ENCODE results near the gene SLC12A8.

Gene SLC12A8, protein sequence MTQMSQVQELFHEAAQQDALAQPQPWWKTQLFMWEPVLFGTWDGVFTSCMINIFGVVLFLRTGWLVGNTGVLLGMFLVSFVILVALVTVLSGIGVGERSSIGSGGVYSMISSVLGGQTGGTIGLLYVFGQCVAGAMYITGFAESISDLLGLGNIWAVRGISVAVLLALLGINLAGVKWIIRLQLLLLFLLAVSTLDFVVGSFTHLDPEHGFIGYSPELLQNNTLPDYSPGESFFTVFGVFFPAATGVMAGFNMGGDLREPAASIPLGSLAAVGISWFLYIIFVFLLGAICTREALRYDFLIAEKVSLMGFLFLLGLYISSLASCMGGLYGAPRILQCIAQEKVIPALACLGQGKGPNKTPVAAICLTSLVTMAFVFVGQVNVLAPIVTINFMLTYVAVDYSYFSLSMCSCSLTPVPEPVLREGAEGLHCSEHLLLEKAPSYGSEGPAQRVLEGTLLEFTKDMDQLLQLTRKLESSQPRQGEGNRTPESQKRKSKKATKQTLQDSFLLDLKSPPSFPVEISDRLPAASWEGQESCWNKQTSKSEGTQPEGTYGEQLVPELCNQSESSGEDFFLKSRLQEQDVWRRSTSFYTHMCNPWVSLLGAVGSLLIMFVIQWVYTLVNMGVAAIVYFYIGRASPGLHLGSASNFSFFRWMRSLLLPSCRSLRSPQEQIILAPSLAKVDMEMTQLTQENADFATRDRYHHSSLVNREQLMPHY

DNA sequence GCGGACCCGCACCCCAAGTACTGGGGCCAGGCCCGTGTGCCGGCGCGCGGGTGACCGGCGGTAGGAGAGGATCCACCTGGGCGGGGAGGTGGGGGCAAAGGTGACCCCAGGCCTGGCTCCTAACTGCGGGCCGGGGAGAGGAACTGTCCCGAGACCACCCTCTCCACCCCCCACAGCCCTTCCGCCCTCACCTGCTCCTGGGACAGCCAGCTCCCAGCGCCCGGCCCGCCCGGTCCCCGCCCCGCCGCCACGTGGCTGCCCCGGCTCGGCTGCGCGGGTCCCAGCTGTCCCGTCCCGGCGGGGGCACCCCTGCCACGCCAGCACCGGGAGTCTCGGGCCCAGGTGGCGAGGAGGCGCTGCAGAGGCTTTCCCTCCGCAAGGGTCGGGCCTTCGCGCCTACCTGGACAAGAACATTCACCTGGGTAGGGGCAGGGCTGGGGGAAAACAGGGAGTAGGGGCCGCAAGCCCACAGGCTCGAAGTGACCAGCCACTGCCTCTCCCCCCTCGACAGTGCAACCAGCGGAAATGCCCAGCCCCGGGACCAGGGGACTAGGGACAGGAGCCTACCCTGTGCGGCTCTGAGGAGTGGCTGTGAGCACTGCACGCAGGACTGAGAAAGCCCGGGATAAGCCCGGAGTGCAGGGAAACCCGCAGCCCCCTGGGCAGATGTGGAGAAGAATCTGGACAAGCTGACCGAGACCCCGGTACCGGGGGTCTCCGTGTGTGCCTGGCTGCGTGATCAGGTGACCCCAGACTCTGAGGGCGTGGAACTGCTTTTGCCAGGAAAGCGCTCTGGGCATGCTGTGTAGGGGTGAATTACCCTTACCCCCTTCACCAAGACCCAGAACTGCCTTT, at the start of gene SLC12A8:
TSS of gene SLC12A8 (minus strand) at position 240 of the 855 bp plus-strand sequence. CDS start 1,399 bp downstream, outside the sequence.
- DNase-seq: peak in 1 of 56 donors; percentile 20

DNA sequence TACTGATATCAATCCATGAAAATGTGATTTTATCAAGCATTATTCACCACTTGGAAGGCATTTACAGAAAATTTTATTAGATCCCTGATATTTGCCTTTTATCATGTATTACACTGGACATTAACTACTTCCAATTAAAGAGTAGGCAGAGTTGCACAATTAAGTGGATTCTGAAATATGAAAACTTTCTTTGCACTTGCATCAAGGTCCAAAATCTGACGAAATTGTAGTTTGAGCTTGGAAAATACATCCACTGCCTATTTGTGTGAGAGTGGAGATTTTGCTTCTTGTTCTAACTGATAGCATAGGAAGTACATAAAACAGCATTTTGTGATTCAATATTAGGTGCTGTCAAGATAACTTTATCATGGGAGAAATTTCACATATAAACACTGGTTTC, 49.6 kb upstream of the SLC12A8 start:
- DNase-seq: no peak

DNA sequence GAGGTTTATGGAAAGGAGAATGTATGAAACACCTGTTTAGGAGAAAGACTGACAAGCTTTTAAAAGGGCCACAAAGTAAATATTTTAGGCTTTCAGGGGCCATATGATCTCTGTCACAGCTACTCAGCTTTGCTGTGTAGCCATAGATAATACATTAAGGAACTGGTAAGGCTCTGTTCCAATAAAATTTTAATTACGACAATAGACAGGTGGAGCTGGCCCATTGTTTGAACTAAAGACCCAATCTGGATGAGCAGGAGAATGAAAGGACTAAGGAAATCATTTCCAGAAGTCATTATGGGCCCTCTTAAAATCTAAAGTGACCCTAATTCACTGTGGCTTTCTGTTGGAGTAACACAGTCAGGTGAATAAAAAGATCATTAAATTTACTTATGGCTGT, 48.5 kb upstream of the SLC12A8 start:
- DNase-seq: no peak

DNA sequence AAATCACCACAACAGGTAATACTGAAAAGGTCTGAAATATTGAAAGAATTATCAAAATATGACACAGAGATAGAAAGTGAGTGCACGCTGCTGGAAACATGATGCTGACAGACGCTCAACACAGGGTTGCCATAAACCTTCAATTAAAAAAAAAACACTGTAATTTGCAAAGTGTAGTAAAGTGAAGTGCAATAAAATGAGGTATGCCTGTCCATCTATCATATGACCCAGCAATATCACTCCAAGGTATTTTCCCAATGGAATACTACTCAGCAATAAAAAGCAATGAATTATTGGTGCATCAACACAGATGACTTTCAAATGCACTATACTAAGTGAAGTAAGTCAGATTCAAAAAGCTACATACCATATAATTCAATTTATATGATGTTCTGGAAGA, 47.6 kb upstream of the SLC12A8 start:
- DNase-seq: no peak

DNA sequence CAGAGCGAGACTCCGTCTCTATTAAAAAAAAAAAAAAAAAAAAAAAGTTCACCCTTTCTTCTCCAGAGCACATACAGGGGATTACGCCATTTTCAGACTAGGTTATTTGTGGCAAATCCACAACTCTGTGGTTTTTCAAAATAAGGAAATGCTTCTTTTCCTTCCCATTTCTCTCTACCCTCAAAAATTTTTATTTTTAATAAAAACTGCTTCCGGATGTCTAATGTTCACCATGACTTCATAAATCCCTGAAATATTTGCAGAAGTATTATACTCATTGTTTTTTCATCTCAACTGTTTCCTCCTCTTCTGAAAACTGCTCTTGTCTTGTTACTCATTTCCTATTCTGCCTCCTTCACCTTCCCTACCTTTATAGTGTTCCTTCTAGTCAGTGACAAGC, 45.0 kb upstream of the SLC12A8 start:
- DNase-seq: no peak

DNA sequence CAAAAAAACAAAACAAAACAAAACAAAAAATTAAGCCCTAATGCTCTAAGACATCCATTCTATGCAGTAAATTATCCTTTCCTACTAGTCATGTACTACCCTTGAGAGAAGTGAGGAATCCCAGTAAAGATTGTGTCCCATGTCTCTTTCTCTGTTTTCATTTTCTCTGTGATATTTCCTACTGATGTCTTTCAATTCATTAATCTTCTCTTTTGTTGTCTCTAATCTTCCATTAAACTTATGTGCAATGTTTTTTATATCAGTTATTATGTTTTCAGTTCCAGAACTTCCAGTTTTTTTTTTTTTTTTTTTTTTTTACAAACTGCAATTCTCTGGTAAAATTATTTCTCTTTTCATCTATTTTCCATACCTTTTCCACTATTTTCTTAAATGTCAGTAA, 44.1 kb upstream of the SLC12A8 start:
- DNase-seq: no peak

DNA sequence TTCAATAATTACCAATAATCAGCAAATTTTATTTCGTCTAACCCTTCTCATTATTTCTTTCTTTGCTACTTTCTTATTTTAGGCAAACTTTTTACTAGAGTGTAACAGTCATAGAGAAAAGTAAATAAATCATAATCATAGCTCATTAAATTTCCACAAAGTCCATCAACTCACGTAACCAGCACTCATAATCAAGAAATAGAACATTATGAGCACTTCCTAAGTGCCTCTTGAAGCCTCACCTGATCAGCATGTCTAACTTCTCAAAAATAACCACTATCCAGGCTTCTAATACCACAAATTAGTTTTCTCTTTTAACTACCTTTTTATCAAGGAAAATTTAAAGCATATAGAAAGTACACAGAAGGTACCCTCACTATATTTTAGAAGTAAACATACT, 38.4 kb upstream of the SLC12A8 start:
- DNase-seq: no peak

DNA sequence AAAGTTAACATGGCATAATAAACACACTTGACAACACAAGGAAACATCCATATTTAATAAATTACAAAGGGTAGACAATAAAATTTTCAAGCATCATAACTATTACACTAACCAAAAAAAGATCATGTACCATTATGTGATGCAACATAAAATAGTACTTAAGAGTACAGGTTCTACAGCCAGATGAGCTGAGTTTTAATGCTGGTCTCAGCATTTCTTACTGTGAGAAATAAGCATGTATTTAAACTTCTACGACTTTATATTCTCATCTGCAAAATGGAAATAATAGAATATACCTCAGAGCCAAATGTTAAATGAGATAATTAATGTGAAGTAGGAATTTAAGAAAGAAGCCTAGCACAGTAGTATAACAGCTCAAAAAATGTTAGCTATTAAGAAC, 33.7 kb upstream of the SLC12A8 start:
- no peak for DNase-seq

DNA sequence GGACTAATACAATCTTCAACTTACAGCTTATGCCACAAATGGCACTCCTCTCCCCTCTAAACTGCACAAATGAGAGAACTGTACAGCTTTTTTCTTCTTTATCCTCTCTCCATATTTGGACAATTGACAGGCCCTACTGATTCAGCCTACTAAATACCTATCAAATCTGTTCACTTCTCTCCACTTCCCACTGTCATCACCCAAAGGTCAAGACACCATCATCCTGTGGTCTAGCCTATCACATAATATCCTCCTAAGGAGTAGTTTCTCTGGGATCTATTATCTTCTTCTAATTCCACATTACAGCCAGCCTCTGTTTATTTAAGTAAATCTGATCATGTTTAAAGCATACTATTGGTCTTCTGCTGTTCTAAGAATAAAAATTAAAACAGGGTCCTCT, 33.0 kb upstream of the SLC12A8 start:
- no peak for DNase-seq

DNA sequence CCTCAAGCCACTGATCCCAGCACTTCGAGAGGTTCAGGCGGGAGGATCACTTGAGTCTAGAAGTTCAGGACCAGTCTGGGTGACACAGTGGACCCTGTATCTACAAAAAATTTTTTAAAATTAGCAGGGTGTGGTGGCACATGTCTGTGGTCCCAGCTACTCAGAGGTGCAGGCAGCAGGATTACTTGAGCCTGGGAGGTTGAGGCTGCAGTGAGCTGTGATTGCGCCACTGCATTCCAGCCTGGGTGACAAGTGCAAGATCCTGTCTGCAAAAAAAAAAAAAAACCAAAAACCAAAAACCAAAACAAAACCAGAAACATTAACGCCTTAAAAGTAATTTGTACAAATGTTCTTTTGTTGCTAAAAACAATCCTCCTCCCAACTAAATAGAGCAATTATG, 27.9 kb upstream of the SLC12A8 start:
- DNase-seq: no peak

DNA sequence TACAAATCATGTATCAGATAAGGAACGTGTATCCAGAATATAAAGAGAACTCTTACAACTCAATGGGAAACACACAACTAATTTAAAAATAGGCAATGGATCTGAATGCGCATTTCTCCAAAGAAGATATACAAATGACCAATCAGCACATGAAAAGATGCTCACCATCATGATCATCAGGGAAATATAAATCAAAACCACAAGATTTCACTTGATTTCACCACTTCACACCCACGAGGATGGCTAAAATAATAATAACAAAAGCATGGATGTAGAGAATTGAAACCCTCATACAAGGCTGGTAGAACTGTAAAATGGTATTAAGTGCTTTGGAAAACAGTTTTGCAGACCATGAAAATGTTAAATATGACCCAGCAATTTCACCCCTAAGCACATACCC, 26.7 kb upstream of the SLC12A8 start:
- no peak for DNase-seq

DNA sequence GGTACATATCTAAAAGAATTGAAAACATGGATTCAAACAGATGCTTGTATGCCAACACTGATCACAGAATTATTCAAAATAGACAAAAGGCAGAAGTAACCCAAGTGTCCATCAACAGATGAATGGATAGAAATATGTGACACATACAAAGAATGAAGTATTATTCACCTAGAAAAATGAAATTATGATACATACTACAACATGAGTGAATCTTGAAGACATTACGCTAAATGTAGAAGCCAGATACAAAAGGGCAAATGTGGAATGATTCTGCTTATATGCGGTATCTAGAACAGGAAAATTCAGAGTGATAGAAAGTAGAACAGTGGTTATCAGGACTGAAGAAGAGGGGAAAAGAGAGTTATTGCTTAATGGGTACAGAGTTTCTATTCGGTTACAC, 26.2 kb upstream of the SLC12A8 start:
- DNase-seq: no peak

DNA sequence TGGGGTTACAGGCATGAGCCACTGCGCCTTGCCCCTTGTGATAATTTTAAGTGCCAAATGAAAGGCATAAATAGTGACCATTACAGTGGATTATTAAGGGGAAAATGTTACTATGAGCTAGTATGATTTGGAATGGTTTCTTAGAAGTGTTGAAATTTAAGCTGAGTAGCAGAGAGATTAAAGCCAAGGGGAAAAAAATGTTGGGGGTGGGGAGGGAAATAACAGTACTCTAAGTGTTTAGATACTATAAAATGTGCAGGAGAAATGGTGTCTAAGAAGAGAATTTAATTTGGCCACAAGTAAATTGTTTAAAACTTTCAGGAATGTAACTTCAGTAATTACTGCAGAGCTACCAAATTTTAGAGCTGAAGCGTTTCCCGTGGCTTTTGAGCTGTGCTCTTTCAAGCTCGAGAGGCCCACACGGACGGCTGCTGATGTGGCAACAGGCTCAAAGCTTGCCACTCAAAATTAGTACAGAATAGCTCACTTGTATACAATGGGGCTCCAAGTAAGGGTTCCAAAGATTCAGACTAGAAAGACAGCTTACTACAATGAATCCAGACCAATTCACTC, 23.9 kb upstream of the SLC12A8 start:
- DNase-seq: no peak

DNA sequence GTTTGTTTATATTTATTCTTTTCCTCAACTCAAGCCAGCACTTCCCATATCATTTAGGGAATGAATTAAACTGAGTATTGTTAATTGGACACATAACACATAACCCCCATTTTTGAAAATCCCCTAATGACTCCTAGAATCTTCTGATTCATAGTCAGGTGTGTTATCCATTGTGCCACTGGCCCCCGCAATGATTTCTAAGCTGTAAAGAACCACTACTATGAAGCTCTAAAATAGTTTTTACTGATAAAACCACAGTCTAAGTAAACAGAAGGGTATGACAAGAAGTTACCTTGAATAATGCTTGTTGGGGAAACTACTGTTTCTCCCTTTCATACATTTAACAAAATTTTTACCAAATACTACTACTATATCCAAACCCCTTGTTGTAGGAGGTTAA, 22.3 kb upstream of the SLC12A8 start:
- DNase-seq: no peak

DNA sequence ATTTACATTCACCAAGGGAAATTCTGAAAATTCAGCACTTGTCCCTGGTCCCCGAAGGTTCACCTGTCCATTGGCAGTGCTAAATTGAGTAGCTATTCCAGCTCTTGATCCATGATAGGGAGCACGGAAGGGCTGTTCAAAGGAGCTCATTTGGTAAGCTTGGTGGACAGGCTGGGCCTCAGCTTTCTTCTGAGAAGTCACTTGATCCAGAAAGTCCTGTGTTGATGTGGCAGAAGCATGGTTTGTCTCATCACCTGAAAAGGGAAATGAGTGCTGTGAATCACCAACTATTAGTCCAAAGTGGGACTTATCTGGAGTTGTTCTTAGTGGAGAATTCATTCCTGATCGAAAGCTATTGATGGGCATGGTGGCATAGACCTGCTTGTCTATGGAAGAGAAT, 19.9 kb upstream of the SLC12A8 start:
- no peak for DNase-seq

DNA sequence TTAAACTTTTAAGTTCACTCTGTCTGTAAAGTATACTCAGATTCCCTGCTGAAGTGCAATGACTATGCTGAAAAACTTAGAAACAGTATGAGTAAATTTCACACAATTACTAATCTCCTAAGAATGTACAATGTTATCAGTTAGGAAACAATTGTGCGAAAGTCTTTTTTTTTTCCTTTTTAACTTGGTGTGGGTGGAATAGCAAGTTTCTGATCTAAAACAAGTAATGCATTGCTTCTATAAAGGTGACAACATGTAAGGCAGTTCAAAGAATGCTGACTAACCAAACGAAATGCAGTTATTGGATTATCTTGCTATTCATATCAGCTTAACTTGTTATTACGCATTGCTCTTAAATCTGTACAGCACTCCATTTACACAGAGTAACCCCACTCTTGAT, 19.3 kb upstream of the SLC12A8 start:
- DNase-seq: no peak

DNA sequence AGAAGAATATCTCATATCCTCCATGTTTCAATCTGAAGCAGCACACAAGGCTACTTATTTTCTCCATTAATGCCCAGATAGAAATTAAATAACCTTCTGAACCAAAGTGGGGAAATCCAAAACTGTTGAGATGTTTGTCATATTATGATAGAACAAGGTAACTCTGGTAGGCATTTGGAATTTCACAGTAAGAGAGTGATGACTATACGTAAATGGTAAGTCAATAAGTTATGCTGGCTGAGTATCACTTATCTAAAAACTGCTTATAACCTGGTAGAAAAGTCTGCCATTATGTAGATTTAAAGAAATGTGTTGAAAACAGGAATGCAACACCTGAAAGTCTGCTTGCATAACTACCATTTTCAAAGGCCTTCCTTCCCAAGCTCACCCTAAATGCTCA, 17.2 kb upstream of the SLC12A8 start:
- DNase-seq: no peak

DNA sequence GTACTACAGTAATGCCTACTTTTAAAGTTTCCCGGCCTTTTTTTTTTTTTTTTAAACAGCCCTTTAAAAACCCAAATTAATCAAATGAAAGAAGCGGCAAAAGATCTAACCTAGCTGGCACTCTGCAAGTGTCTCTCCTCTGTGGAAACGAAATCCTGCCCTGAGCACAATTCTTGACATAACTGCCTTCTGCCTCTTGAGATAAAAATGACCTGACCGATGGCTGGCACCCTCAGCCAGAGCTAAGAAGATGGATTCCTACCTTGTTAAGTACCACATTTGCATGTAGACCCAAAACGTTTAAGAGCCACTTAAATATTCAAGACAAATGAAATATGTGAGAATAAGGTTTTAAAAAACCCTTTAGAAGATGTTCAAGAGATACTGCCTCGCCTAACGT, 16.6 kb upstream of the SLC12A8 start:
- no peak for DNase-seq

DNA sequence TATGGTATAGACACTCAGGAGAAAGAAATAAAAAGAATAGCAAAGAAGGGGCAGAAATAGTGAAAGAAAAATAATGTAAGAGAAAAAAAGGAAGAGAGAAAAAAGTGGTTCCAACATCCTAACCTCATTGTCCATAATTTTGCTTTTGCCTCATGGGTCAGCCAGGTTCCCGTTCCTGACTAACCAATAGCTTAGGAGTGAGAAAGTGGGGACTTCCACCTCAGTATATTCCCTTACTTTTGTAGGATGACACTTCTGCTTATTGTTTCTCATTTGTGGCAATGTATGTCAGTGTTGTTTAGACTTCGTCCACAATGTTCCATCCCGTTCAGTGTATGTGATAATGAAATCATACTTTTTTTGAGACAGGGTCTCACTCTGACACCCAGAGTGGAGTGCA, 9.3 kb upstream of the SLC12A8 start:
- DNase-seq: no peak

DNA sequence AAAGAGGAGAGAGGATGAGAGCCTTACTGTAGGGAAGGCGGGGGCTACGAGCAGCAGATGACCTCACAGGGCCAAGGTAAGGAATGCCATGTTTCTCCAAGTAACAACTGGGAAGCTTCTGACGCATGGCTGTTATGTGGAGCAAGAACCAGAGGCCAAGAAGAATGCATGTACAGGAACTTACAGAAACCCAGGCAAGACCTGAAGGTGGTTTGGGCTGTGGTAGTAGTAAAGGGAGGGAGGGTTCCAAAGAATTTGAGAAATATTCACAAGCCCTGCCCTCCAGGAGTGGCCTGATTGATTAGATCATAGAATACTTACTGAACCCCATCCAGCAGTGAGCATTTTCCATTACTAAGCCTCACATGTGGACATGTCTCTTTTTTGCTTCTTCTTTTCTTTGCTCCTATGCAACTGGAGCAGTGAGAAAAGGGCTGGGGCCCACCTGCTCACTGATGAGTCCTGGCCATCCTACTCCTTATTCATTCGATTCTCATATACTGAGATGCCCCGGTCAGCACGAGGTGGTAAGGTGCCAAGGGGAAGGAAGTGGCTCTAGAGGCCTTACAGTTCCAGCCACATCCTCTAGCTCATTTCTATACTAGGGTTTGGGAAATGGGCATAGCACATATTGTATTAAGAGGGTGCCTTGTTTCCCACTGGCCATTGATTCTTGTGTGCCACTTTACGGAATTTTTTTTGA, 8.3 kb upstream of the SLC12A8 start:
- no peak for DNase-seq

DNA sequence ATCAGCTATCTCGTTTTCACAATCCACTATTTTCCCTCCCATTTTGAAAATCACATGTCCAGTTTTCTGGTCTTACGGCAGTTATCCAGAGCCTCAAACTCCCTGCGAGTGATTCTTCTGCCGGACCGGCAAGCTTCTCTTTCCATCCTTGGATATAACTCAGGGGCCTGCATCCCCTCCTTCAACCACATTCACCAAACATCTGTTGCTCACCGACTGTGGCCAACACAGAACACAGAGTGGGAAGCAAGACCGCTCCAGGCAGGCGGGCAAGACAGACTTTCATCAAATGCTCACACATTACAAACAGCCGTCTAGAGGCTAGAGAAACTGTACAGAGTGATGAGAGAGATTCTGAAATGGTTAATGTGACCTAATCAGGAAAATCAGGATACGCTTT, 7.6 kb upstream of the SLC12A8 start:
- DNase-seq: no peak

All from nucleus accumbens (tissue), 56 donors.